NCI-H2081 treated with DMSO at 0.1 percent for 48 hours (cell line): ENCODE data around the gene DND1.
"Not testable (repeated sequence)": the region's sequence is repeated elsewhere in the genome, so short reads cannot be mapped to it uniquely, and the experiment has no call there.

Experiments used
- DNase-seq: peaks from one replicate; lab custom pipeline; 2025; lab: John Stamatoyannopoulos, UW

The DND1 gene

DNA sequence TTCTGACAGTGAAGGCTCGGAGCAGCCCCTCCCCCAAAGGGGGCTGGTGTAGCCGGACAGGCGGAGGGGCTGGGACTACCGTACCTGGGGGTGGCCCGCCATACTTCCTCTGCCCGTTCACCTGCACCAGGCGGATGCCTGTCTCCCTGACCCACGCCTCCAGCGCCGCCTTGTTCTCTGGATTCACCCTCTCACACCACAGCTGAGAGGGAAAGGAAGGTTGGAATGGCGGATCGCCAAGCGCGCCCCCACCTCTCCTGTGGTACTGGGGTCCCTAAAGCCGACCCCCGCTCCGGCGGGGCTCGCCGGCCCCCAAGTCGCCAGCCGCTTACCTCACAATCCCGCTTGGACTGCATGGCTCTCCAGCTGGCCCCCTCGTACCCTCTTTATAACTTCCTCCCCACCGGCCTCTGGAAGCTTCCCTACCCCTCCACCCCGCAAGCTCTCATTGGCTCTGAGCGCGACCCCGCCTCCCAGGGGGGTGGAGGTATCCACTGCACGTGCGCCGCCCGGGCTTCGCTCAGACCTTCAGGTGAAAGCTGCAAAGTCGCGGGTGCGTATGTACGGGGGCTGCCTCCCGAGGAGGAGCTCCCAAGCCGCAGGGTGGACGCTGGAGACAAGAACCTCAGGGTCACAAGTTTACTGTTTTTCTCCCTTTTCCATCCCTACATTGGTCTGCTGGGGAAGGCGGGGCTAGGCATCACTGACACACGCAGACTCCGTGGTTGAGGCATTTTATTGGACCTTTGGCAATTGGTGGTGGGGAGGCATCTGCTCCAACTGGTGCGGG is at the start of gene DND1:
TSS of gene DND1 (minus strand) at position 390 of the 790 bp plus-strand sequence. CDS start at position 356, 34 bp downstream.
- DNase-seq: no peak

DNA sequence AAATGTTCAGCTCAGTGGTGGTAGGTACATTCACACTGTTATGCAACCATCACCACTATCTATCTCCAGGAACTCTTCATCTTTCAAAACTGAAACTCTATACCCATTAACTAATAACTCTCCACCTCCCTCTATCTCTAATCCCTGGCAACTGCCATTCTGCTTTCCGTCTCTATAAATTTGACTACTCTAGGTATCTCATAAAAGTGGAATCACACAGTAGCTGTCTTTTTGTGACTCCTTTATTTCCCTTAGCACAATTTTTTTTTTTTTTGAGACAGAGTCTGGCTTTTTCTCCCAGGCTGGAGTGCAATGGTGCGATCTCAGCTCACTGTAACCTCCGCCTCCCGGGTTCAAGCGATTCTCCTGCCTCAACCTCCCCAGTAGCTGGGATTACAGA is 48.0 kb upstream of the DND1 start:
- not testable (repeated sequence) for DNase-seq

DNA sequence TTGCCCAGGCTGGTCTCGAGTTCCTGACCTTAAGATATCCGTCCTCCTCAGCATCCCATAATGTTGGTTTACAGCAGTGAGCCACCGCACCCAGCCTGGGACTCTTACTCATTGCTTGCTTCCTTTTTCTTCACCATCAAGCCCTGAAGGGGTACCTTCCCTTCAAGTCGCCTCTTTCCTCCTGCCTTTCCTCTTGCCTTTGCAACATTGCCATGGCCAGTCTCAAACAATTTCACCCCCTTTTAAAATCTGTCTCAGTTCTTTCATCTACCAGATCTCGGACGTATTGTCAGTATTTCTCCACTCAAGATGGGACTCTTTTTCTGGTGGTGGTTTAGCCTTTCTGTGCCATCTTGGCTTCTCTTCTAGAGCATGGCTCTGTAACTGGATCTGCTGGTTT is 47.4 kb upstream of the DND1 start:
- not testable (repeated sequence) for DNase-seq

DNA sequence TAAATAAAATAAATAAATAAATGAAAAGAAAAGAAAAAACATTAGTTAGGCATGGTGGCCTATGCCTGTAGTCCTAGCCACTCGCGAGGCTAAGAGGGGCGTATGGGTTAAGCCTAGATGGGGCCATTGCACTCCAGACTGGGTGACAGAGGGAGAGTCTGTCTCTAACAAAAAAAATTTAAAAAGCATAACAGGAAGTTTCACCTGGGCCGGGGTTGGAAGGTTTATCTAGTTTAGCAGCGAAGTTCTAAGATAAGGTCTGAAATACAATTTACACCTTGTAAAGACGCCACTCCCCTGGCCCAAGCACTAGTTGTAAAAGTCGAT is 44.9 kb upstream of the DND1 start:
- DNase-seq: no peak

DNA sequence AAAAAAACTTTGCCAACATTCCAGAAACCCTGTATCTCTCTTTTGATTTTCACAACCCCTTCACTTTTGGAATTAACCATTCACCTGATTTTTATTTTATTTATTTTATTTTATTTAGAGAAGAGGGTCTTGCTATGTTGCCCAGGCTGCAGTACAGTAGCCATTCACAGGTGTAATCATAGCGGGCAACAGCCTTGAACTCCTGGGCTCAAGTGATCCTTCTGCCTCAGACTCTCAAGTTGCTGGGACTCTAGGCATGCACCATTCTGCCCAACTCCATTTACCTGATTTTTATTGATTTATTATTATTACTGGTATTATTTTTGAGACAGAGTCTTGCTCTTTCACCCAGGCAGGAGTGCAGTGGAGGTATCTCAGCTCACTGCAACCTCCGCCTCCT is 42.9 kb upstream of the DND1 start:
- DNase-seq: not testable (repeated sequence)

DNA sequence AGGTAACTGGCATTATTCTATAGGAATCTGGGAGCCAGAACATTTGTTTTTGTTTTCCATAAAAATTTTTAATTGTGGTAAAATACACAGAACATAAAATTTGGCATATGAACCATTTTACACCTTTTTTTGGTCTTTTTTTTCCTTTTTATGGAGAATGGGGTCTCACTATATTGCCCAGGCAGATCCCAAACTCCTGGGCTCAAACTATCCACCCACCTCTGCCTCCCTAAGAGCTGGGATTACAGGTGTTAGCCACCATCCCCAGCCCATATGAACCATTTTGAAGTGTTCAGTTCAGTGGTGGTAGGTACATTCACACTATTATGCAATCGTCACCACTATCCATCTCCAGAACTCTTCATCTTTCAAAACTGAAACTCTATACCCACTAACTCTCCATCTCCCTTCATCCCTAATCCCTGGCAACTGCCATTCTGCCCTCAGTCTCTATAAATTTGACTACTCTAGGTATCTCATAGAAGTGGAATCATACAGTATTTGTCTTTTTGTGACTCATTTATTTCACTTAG is 40.3 kb upstream of the DND1 start:
- no peak for DNase-seq

DNA sequence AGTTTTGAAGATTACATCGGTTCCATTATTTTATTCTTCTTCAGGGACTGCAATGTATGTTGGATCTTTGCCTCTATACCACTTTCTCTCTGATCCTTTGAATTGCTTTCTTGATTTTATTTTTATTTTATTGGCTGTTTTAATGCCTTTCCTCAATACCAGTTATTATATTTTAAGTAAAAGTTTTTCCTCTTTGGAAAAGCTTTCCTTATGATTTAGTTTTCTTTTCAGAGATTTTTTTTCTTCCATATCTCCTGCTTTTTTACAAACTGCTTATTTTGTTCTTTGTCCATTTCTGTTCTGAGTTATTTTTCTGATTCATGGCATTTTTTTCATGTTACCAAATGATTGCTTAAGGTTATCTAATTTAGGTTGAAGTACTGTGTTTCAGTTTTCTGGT is 38.4 kb upstream of the DND1 start:
- no peak for DNase-seq

DNA sequence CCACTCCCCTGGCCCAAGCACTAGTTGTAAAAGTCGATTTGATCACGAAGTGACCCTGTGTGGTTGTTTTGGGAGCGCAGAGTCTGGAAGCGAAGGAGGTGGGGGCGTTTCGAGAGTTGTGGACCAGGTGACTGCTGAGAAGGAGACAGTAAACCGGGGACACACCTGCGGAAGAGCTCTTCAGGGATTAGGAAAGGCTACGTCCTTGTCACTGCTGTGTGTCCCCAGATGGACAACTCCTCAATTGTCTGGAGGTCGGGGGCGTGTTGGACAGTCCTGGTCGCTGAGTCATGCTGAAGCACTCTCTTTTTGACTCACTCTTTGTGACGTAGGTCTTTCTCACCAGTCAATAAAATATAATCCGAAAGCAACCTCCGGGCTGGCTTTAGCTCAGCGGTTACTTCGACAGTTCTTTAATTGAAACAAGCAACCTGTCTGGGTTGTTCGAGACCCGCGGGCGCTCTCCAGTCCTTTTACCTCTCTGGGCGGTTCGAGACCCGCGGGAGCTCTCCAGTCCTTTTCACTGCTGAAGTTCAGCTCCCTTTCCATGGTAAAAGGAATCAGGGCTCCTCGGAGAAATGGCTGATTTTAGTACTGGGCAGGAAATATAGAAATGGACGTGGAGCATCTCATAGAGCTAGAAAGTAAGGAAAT is 37.6 kb upstream of the DND1 start:
- peak; percentile 32 for DNase-seq

DNA sequence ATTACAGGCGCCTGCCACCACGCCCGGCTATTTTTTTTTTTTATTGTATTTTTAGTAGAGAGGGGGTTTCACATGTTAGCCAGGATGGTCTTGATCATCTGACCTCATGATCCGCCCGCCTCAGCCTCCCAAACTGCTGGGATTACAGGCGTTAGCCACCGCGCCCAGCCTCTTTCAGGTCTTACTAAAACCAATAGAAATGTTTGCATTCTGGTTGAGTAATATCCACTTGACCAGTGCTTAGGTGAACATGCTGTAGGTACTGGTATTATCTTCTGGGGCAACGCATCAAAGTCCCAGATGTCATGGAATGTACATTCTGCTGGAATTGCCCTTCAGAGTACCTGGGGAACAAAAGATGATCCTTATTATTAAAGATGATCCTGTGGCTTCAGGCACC is 35.4 kb upstream of the DND1 start:
- DNase-seq: not testable (repeated sequence)

DNA sequence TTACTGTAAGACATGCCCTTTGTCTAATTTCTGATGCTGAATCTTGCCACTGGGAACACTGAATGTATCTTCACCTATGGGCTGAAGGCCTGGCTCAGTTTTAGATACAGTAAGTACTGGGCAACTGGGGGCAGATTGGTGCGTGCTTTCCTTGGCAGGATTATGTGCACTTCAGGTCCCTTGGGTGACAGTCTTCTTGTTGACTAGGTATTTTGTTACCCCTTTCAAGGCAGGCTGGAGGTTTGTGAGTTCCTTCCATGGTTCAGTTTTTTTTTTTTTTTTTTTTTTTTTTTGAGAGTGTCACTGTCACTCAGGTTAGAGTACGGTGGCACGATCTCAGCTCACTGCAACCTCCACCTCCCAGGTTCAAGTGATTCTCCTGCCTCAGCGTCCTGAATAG is 34.4 kb upstream of the DND1 start:
- DNase-seq: no peak

DNA sequence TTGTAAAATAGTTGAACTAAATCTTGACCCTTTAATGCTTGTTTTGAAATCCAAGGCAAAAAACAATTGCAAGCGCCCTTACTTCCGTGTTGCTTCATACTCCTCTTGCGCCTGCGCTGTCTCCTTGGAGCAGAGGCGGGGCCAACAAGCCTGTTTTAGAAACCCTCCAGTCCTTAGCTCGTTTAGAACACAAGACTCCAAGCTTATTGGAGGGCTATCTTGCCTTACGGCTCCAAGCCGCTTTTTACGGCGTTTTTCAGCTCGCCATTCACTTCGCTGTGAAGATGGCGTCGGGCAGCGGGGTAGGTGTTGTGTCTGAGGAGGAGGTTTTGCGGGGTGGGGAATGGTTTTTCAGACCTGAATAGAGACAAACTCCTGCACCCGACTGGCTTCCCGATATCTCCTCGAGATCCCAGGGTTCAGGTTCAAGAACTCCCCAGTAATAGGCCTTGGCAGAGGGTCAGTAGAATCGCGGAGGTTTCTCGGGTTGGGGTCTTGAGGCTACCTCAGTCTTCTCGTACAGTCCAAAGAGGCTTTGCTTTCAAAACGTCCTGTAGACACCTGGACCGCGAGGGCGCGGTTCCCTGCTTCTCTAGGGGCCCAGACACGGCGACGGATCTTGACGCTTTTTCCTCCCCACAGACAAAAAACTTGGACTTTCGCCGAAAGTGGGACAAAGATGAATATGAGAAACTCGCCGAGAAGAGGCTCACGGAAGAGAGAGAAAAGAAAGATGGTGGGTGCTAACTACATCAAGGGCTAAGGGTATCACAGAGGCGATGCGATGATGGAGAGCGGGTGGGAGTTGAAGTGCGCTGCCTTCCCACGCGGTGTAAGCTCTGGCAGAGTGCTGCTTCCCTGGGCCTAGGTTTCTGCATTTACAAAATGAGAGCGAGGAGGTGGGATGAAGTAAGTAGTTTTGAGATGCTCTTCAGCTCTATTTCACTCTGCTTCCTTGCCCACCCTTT is 27.1 kb upstream of the DND1 start, which contains the start of gene ZMAT2:
TSS of gene ZMAT2 (plus strand) at position 271 of the 968 bp plus-strand sequence. CDS start at position 285, 14 bp downstream.
- DNase-seq: peak; percentile 68

DNA sequence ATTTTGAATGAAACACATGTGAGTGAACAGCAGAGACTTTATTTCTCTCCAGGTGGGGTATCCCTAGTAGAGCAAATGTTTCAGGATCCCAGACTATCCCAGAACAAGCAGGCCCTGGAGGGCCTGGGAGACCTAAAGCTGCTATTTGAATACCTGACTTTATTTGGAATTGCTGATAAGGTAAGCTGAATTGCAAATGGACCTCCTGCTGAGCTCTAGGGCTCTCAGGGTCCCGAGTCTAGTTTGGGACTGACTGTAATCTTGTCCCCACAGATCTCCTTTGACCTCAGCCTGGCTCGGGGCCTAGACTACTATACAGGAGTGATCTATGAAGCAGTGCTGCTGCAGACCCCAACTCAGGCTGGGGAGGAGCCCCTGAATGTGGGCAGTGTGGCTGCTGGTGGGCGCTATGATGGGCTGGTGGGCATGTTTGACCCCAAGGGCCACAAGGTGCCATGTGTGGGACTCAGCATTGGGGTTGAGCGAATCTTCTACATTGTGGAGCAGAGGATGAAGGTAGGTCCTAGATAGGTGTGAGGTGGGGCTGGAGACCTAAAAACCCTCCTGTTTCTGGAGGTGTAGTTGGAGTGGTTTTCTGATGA is 23.6 kb upstream of the DND1 start:
- DNase-seq: no peak

DNA sequence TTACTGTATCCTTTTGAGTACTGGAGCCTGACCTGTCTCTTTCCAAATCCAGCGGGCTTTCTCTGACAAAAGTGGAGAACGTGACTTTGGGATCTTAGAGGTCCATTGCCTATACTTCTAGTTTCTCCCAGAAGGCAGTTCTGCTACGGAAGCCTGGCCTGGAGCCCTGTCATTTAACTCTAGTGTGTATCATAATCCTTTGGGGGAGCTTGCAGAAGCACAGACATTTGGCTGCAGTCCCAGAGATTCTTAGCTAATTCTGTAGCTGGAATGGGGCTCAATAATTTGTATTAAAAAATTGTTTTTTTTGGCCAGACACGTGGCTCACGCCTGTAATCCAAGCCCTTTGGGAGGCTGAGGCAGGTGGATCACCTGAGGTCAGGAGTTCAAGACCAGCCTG is 20.9 kb upstream of the DND1 start:
- no peak for DNase-seq

DNA sequence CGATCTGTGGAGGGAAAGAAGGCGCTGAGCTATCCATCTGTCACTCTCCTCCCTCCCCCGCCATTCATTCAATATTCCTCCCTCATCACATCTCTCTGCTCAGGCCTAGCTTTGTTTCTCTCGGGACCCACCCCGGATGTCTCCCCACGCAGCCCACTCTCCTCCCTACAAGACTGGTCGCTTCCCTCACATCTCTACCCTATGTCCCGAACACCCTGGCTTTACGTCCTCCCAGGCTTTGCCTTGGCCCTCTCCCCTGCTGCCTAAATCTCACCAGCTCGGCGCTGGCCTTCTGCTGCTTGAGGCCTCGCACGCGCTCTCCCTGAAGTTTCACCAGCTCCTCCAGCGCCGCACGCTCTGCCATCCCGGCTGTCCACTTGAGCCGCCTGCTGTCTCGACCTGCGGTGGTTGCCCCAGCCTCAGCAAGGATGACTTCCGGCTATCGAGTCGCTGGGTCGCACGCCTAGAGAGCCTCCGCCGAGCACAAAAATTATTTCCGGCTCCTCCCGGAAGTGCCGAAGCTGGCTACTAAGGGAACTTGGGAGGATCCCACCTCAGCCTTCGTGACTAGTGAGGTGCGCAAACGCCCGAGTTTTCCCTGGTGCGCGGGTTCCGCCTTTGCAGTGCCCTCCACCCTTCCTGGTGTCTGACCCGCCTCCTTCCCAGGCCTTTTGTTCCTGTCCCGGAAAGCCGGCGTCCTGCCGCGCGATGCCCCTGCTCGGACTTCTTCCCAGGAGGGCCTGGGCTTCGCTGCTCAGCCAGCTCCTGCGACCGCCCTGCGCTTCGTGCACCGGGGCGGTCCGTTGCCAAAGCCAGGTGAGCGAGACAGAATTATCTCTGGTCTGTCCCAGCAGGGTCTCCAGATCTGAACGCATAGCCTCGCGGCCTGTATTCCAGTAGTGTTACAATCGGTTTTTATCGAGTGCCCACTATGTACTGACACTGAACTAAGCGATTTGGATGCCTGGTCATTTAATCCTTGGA is 17.9 kb upstream of the DND1 start, which contains the start of the genes HARS1 and HARS2:
TSS of gene HARS1 (minus strand) at position 430 of the 984 bp plus-strand sequence. CDS start at position 364, 66 bp downstream.
TSS of gene HARS2 (plus strand) at position 515 of the 984 bp plus-strand sequence. CDS start at position 709, 194 bp downstream.
- peak; percentile 47 for DNase-seq

DNA sequence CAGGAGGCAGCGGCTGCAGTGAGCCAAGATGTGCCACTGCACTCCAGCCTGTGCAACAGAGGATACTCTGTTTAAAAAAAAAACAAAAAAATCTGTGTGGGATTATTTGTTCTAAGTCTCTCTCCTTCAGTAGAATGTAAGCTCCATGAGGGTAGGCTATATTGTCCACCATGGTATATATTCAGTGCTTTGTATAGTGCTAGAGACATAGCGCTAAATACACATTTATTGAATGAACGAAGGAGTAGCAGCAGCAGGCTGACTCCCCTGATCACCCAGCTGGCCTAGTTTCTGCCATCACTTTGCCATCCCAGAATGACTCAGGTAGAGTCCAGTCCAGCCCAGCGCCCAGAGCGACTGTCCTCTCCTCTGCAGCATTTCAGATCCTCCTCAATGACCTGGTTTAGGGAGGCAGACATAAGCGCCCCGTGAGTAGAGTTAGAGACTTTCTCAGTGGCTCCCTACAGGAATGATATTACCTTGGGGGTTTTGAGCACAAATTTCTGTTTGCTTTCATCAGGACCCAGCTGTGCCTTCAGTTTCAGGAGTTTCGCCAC is 17.1 kb upstream of the DND1 start:
- DNase-seq: no peak

DNA sequence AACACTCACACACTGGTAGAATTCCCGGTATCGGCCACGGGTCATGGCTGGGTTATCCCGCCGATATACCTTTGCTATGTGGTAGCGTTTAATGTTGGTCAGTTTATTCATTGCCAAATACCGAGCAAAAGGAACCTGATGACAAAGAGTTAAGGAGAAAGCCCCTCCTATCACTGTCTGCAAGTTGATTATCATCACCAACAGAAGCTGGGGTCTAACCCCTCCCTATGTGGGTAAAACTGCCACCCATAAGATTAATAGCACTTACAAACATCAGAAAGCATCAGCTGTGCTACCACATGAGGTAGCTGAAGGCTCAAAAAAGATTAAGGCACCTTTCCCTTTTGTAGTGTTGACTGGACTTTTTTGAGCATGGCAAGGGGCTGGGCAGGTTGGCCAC is 5.6 kb upstream of the DND1 start:
- DNase-seq: no peak

DNA sequence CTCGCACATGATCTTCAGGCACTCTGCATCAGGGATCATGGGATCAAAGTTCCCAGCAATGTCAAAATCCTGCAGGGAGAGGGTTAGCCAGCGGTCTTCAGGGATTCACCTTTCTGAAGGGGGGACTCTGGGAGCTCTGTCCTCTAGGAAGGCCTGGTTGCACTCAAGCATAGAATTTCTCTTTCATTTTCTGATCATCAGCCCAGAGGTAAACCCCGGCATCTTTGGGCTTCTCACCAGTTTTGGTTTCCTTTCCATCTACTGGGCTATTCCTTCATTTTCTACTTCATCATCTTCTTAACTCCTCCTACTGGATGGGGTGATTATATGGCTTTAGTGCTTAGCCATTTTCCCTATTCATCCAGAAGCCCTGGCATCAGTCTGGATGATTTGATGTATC is 4.6 kb upstream of the DND1 start:
- no peak for DNase-seq

DNA sequence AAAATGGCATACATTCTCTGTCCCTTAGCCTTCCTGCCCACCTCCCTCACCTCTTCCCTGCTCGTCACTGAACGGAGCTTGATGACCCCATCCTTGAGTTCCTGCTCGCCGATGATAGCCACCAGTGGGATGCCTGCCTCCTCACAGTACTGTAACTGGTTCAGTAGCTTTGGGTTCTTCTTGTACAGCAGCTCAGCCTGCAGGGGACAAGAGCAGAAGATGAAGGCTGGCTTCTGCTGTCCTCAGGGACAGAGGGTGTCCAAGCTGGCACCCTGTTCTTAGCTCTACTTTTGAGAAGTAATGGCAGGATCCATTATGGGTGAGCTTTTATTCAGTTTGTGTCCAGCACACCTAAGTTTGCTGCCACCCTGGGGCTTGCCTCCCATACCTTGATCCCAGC is 1.3 kb upstream of the DND1 start:
- no peak for DNase-seq

DNA sequence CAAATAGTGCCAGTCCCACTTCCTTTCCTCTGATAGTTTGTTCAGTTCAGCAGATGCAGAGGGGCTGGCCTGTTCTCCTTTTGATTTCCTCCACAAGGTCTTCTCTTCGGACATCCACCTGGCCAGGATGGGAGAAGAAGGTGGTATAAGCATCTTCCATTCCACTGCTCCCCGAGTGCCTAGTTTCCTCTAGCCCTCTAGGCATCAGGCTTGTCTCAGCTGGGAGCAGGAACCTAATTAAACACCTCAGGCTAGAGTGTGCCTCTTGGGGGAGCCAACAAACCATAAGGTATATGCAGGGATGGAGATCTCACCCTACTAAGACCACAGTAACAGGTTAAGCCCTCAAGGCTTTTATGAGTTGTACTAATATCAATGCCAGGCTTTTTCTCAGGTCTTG is 835 bp upstream of the DND1 start:
- DNase-seq: no peak
